Psoas muscle (tissue), 8 donors: ENCODE results near the gene CCDC157. TPM values are rescaled to one million over a fixed set of nuclear protein-coding genes. Genes with fewer than 3 reads are reported as not detected.

ENCODE experiments used
- ATAC-seq, 4 donors: fragments of 200-7000 bp; cut with Tn5 transposase; one replicate each; pipeline ENCODE4 v1.9.1; 2020; ENCODE audit warnings: moderate library complexity in 3 of 4, mild to moderate bottlenecking in 2 of 4
- DNase-seq, 2 donors: peaks; one replicate each; pipeline ENCODE4 v3.0.0-alpha.2; 2020
- H3K27ac ChIP-seq: fragments of 200-600 bp; one replicate; pipeline ENCODE4 v1.8.0; 2022
- H3K27me3 ChIP-seq, 3 donors: fragments of 200-600 bp in 1 of 3; one replicate each; pipeline versions ENCODE4 v1.6.1 to v1.8.0; 2013 to 2022; ENCODE audit warnings: low read length in 2 of 3, mild to moderate bottlenecking in 2 of 3, moderate library complexity in 1 of 3; ENCODE audit not compliant: insufficient read depth in 3 of 3
- H3K36me3 ChIP-seq, 2 donors: fragments of 200-600 bp in 1 of 2; one replicate each; pipeline versions ENCODE4 v1.6.1 to v1.8.0; 2013 to 2022; ENCODE audit warnings: low read depth in 1 of 2, mild to moderate bottlenecking in 1 of 2, moderate library complexity in 1 of 2; ENCODE audit not compliant: insufficient read depth in 1 of 2
- H3K4me1 ChIP-seq: fragments of 200-600 bp; one replicate; pipeline ENCODE4 v1.8.0; 2022
- H3K4me3 ChIP-seq: fragments of 200-600 bp; one replicate; pipeline ENCODE4 v1.8.0; 2022; ENCODE audit warnings: mild to moderate bottlenecking
- H3K9me3 ChIP-seq: fragments of 200-600 bp; one replicate; pipeline ENCODE4 v1.8.0; 2022
- CTCF ChIP-seq: fragments of 200-600 bp; IDR thresholded peaks from one replicate; pipeline ENCODE4 v1.8.0; 2022; ENCODE audit warnings: antibody characterized with exemption
- WGBS, 3 donors: extraction: QIAGEN DNeasy Blood & Tissue Kit; methylation state at CpG; one replicate each; pipeline versions ENCODE4 v1.1.6 to v1.1.7; 2013; 5-methylcytosine and 5-hydroxymethylcytosine counted together
- intact Hi-C, 2 donors: fragments of 100-400 bp; cut with DNase I; formaldehyde crosslinking; loops; one replicate each; pipeline versions ENCODE4 v1.11.0 to v1.14.2; 2022
- polyA plus RNA-seq, 3 donors: library from polyadenylated mRNA; stranded (reverse); fragments of 200-250 nt; gene quantifications; one replicate each; pipeline ENCODE4 v1.2.3, GENCODE V29; 2013
- total RNA-seq, 4 donors: library from RNA; stranded (reverse); fragmentation: NEBNext Ultra II Directional in 2 of 4; extraction: Animal tissue kit (Norgen Biotek cat#: 25700) in 2 of 4; gene quantifications; one replicate each; pipeline versions ENCODE4 v1.2.1 to v1.2.4, GENCODE V29; 2021 to 2023
- donor health status: healthy with polysubstance abuse.
- donor health status: DM: no; HTN: no; CAD: no; lungs with moderate emphysema.
- donor health status: Bipolar disorder and iron deficiency.
- donor health status: healthy.
- donor health status: DM: yes; HTN: yes; CAD: no.
- donor health status: DM: no; HTN: no; CAD: no.
- donor health status: DM: no; HTN: no; CAD: no.
- donor health status: DM: yes; HTN: yes; CAD: no.

Gene CCDC157
- total and polyA plus RNA-seq, 7 donors: 0.17 to 2.6 (median 0.88) TPM

GRCh38 chr22:30425616-30426387 lies 69.0 kb downstream of the CCDC157 start, which contains the start of gene MTFP1:
TSS of gene MTFP1 (plus strand) at chr22:30425768. CDS start at chr22:30425880, 112 bp downstream.
- no peaks in the 10 kb centered on the region for H3K27me3 ChIP-seq
- no peaks in the 10 kb centered on the region for H3K9me3 ChIP-seq
- peak within 1 kb of the TSS; percentile 83 for H3K4me3 ChIP-seq
- peaks cover 24% of the 10 kb centered on the region for H3K4me1 ChIP-seq
- intact Hi-C loops: loop anchor here (2.0 to 10.0 kb wide), 4 partner anchors 34 to 179 kb away; partner anchors contain the start of genes CCDC157 (in 1 of the 2), SF3A1 (in 1 of the 2) and TCN2 (in 1 of the 2)
- peak within 1 kb of the TSS; percentile 72 for H3K27ac ChIP-seq
- TF ChIP-seq CTCF: no peak
- ATAC-seq (peak in 1 of 4 donors; percentile 7), DNase-seq (peak; percentile 67 to 74)
- peaks cover 0 to 8% of the 10 kb centered on the region in 2 donors for H3K36me3 ChIP-seq
- 1 to 2% (median 2%) methylated on average over 53 to 61 of the region's 61 CpGs for WGBS, 3 donors

Other genes starting within 250 kb of the CCDC157 start
- gene LIF, start 110.2 kb upstream of the CCDC157 start, total RNA-seq: under 1 TPM in 3 of 4 donors, not detected in 1; 0.27 to 0.54 (median 0.38) TPM
- gene LIF, start 110.2 kb upstream of the CCDC157 start, polyA plus RNA-seq: 10 to 100 TPM in 1 of 3 donors, under 1 TPM in 2; 0.10 to 21.4 (median 0.14) TPM
- gene OSM, start 90.2 kb upstream of the CCDC157 start, total RNA-seq: under 1 TPM in 2 of 4 donors, not detected in 2; 0.38 to 0.39 TPM
- under 1 TPM in 2 of 3 donors, not detected in 1; 0.08 TPM for gene OSM, start 90.2 kb upstream of the CCDC157 start, polyA plus RNA-seq
- 1 to 10 TPM in 3 of 4 donors, under 1 TPM in 1; 0.44 to 4.8 (median 2.2) TPM for gene CASTOR1, start 67.5 kb upstream of the CCDC157 start, total RNA-seq
- gene CASTOR1, start 67.5 kb upstream of the CCDC157 start, polyA plus RNA-seq: 1 to 10 TPM; 1.9 to 5.1 (median 2.9) TPM
- gene TBC1D10A, start 30.1 kb upstream of the CCDC157 start, total RNA-seq: 1 to 10 TPM; 2.9 to 4.8 (median 3.3) TPM
- gene TBC1D10A, start 30.1 kb upstream of the CCDC157 start, polyA plus RNA-seq: 1 to 10 TPM; 2.2 to 4.2 (median 2.9) TPM
- 100 to 1,000 TPM; 107 to 146 (median 121) TPM for gene SF3A1, start 113 bp upstream of the CCDC157 start, total RNA-seq
- gene SF3A1, start 113 bp upstream of the CCDC157 start, polyA plus RNA-seq: 10 to 100 TPM; 21.6 to 35.5 (median 32.3) TPM
- gene RNF215, start 30.4 kb downstream of the CCDC157 start, total RNA-seq: 1 to 10 TPM; 5.7 to 9.8 (median 8.2) TPM
- 10 to 100 TPM in 1 of 3 donors, 1 to 10 TPM in 2; 6.1 to 13.8 (median 8.8) TPM for gene RNF215, start 30.4 kb downstream of the CCDC157 start, polyA plus RNA-seq
- 1 to 10 TPM; 1.3 to 2.9 (median 2.1) TPM for gene SEC14L2, start 40.0 kb downstream of the CCDC157 start, total RNA-seq
- 10 to 100 TPM in 1 of 3 donors, 1 to 10 TPM in 1, under 1 TPM in 1; 0.38 to 75.0 (median 1.3) TPM for gene SEC14L2, start 40.0 kb downstream of the CCDC157 start, polyA plus RNA-seq
- gene MTFP1, start 68.8 kb downstream of the CCDC157 start, total RNA-seq: 10 to 100 TPM in 3 of 4 donors, 1 to 10 TPM in 1; 4.3 to 68.7 (median 17.7) TPM
- gene MTFP1, start 68.8 kb downstream of the CCDC157 start, polyA plus RNA-seq: 100 to 1,000 TPM in 1 of 3 donors, 10 to 100 TPM in 2; 50.8 to 156 (median 71.3) TPM
- not detected for gene SEC14L3, start 115.0 kb downstream of the CCDC157 start, total RNA-seq
- gene SEC14L3, start 115.0 kb downstream of the CCDC157 start, polyA plus RNA-seq: under 1 TPM in 1 of 3 donors, not detected in 2; 0.04 TPM
- gene SEC14L4, start 148.7 kb downstream of the CCDC157 start, total RNA-seq: not detected
- gene SEC14L4, start 148.7 kb downstream of the CCDC157 start, polyA plus RNA-seq: under 1 TPM in 2 of 3 donors, not detected in 1; 0.01 to 0.07 TPM
- gene SEC14L6, start 189.7 kb downstream of the CCDC157 start, total RNA-seq: not detected
- not detected for gene SEC14L6, start 189.7 kb downstream of the CCDC157 start, polyA plus RNA-seq
- gene GAL3ST1, start 217.7 kb downstream of the CCDC157 start, total RNA-seq: 1 to 10 TPM in 3 of 4 donors, under 1 TPM in 1; 0.80 to 2.7 (median 1.3) TPM
- under 1 TPM; 0.21 to 0.63 (median 0.39) TPM for gene GAL3ST1, start 217.7 kb downstream of the CCDC157 start, polyA plus RNA-seq
- gene PES1, start 234.9 kb downstream of the CCDC157 start, total RNA-seq: 10 to 100 TPM; 32.8 to 74.8 (median 63.7) TPM
- 100 to 1,000 TPM in 1 of 3 donors, 10 to 100 TPM in 2; 55.9 to 100 (median 69.4) TPM for gene PES1, start 234.9 kb downstream of the CCDC157 start, polyA plus RNA-seq